Measurements from ENCODE around the gene CYP1A2. TPM values are rescaled to one million over a fixed set of nuclear protein-coding genes. Genes with fewer than 3 reads are reported as not detected.

CYP1A2 gene
- total RNA-seq, 4 donors from 2014 or later = not detected

DNA sequence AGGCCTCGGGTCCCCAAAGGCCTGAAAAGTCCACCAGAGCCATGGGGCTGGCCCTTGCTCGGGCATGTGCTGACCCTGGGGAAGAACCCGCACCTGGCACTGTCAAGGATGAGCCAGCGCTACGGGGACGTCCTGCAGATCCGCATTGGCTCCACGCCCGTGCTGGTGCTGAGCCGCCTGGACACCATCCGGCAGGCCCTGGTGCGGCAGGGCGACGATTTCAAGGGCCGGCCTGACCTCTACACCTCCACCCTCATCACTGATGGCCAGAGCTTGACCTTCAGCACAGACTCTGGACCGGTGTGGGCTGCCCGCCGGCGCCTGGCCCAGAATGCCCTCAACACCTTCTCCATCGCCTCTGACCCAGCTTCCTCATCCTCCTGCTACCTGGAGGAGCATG is 1.2 kb downstream of the CYP1A2 start:
- intact Hi-C loops (cut with DNase I; ENCODE audit: low total_unique reads) = no loop called here
- DNase-seq (ENCODE audit: low spot score in 2 of 2) = no peak
- H3K4me3 ChIP-seq (ENCODE audit: low read depth, poor library complexity, severe bottlenecking) = no peak overlapping the region
- TF ChIP-seq POLR2A (IDR thresholded peaks at IDR 0.05) = no peak
- TF ChIP-seq, protein P1, sequence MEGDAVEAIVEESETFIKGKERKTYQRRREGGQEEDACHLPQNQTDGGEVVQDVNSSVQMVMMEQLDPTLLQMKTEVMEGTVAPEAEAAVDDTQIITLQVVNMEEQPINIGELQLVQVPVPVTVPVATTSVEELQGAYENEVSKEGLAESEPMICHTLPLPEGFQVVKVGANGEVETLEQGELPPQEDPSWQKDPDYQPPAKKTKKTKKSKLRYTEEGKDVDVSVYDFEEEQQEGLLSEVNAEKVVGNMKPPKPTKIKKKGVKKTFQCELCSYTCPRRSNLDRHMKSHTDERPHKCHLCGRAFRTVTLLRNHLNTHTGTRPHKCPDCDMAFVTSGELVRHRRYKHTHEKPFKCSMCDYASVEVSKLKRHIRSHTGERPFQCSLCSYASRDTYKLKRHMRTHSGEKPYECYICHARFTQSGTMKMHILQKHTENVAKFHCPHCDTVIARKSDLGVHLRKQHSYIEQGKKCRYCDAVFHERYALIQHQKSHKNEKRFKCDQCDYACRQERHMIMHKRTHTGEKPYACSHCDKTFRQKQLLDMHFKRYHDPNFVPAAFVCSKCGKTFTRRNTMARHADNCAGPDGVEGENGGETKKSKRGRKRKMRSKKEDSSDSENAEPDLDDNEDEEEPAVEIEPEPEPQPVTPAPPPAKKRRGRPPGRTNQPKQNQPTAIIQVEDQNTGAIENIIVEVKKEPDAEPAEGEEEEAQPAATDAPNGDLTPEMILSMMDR (IDR thresholded peaks at IDR 0.05) = no peak
- WGBS, 2 donors = 94 to 96% methylated on average over 6 to 12 of the region's 20 CpGs

DNA sequence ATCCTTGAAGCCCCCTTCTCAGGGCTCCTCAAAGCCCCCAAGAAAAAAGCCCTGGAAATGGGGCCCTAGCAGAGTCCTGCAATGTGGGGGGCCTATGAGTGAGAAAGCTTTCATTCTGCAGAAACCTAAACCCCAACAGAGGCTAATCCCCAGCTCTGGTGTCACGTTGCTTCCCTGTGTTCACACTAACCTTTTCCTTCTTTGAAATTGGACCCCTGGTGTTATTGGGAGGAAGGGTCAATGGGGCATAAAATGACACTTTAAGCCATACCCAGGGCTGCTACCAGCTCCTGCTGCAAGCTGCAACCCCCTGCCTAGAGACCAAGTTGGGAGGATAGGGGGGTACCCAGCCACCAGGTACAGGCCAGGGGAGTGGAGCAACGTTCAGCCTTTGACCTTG is 2.1 kb downstream of the CYP1A2 start:
- intact Hi-C loops (cut with DNase I; ENCODE audit: low total_unique reads) = no loop called here
- H3K4me3 ChIP-seq (ENCODE audit: low read depth, poor library complexity, severe bottlenecking) = no peak overlapping the region
- no peak for DNase-seq (ENCODE audit: low spot score in 2 of 2)
- WGBS, 2 donors = 60 to 70% methylated on average over 2 of the region's 2 CpGs
- TF ChIP-seq POLR2A (IDR thresholded peaks at IDR 0.05) = no peak
- TF ChIP-seq, protein P1 (IDR thresholded peaks at IDR 0.05) = no peak

DNA sequence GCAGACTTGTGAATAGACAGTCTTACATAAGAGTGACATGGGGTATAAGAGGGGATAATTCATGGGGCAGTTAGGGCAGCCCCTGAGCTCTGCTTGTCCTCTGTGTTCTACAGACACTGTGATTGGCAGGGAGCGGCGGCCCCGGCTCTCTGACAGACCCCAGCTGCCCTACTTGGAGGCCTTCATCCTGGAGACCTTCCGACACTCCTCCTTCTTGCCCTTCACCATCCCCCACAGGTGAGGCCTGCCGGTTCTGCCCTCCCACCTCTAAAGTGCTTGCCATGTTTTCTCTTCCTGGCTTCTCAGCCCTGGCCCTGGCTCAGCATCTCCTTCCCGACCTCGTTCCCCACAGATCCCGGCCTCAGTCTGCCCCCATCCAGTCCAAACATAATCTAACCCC is 3.4 kb downstream of the CYP1A2 start:
- H3K4me3 ChIP-seq (ENCODE audit: low read depth, poor library complexity, severe bottlenecking) = no peak overlapping the region
- intact Hi-C loops (cut with DNase I; ENCODE audit: low total_unique reads) = no loop called here
- DNase-seq (ENCODE audit: low spot score in 2 of 2) = no peak
- 72% methylated on average over 8 of the region's 8 CpGs for WGBS, 2 donors
- no peak for TF ChIP-seq POLR2A (IDR thresholded peaks at IDR 0.05)
- TF ChIP-seq, protein P1 (IDR thresholded peaks at IDR 0.05) = no peak

DNA sequence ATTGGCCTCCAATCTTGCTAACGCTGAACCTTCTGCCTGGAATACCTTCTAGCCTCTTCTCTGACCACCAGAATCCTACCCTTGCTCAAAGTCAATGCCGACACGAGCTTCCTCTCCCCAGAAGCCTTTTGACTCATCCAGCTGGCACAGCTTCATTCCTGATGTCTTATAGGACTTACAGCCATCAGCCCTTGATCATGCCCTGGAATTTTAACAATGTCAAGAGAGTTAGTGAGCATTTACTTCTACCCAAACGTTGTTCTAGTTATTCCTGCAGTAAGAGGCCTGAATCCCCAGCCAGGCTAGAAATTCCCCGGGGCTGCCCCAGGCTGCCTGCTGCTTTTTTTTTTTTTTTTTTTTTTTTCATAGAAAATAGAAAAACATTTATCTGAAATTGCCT is 3.9 kb downstream of the CYP1A2 start:
- no peak overlapping the region for H3K4me3 ChIP-seq (ENCODE audit: low read depth, poor library complexity, severe bottlenecking)
- DNase-seq (ENCODE audit: low spot score in 2 of 2) = no peak
- 30 to 35% methylated on average over 5 of the region's 5 CpGs for WGBS, 2 donors
- intact Hi-C loops (cut with DNase I; ENCODE audit: low total_unique reads) = no loop called here
- TF ChIP-seq, protein P1 (IDR thresholded peaks at IDR 0.05) = no peak
- no peak for TF ChIP-seq POLR2A (IDR thresholded peaks at IDR 0.05)

DNA sequence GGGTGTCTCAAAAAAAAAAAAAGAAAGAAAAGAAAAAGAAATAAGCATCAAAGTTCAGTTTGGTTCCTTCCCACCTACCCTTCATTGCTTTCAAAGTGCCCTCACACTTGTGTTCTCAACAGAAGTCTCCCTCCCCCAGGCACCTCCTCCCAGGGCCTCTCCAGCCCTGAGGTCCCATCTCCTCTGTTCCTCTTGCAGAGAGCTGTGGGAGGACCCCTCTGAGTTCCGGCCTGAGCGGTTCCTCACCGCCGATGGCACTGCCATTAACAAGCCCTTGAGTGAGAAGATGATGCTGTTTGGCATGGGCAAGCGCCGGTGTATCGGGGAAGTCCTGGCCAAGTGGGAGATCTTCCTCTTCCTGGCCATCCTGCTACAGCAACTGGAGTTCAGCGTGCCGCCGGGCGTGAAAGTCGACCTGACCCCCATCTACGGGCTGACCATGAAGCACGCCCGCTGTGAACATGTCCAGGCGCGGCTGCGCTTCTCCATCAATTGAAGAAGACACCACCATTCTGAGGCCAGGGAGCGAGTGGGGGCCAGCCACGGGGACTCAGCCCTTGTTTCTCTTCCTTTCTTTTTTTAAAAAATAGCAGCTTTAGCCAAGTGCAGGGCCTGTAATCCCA is 6.1 kb downstream of the CYP1A2 start:
- intact Hi-C loops (cut with DNase I; ENCODE audit: low total_unique reads) = no loop called here
- 83 to 88% methylated on average over 20 of the region's 20 CpGs for WGBS, 2 donors
- no peak overlapping the region for H3K4me3 ChIP-seq (ENCODE audit: low read depth, poor library complexity, severe bottlenecking)
- TF ChIP-seq, protein P1 (IDR thresholded peaks at IDR 0.05) = no peak
- TF ChIP-seq POLR2A (IDR thresholded peaks at IDR 0.05) = no peak
- DNase-seq (ENCODE audit: low spot score in 2 of 2) = no peak

DNA sequence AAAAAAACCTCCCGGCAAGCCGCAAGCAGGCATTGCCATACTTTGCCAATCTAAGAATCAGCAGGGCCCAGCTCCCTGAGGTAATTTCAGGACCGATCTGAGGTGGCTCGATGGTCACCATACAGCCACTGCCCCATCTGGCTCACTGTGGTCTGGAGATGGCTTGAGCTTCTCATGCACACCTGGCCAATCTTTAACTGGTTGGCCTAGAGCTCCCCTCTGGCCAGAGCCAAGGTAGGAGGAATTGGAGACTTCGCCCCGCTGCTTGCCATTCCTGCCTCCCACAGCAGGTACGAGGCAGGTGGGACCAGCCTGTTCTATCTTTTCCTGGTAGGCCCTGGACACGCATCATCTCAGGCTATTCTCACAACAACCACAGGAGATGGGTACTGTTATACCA is 10.1 kb downstream of the CYP1A2 start:
- 89 to 91% methylated on average over 8 of the region's 8 CpGs for WGBS, 2 donors
- intact Hi-C loops (cut with DNase I; ENCODE audit: low total_unique reads) = no loop called here
- DNase-seq (ENCODE audit: low spot score in 2 of 2) = no peak
- no peak overlapping the region for H3K4me3 ChIP-seq (ENCODE audit: low read depth, poor library complexity, severe bottlenecking)
- TF ChIP-seq POLR2A (IDR thresholded peaks at IDR 0.05) = no peak
- TF ChIP-seq, protein P1 (IDR thresholded peaks at IDR 0.05) = no peak
